DND-41 (cell line): ENCODE data around the gene SCAMP5.
A peak's percentile ranks its signal among the peaks of the same experiment; 100 is the strongest.

Source experiments
- ATAC-seq: fragments of 200-7000 bp; cut with Tn5 transposase; 3 replicates; pipeline ENCODE4 v1.9.1; 2021; ENCODE audit warnings: low read depth; ENCODE audit not compliant: insufficient read depth
- DNase-seq: peaks from one replicate; pipeline ENCODE4 v3.0.0-alpha.2; 2020
- H2AFZ ChIP-seq: 2 replicates; pipeline ENCODE4 v1.6.0; 2012; ENCODE audit warnings: low read depth, low read length
- H3K27ac ChIP-seq: 2 replicates; pipeline ENCODE4 v1.5.1; 2012; ENCODE audit warnings: low read length, inconsistent platforms
- H3K27me3 ChIP-seq: fragments of 200-600 bp; sonication (generic); 2 replicates; pipeline ENCODE4 v1.6.0; 2012; ENCODE audit warnings: low read length, mild to moderate bottlenecking, inconsistent platforms; ENCODE audit not compliant: insufficient read depth, poor library complexity
- H3K36me3 ChIP-seq: 2 replicates; pipeline ENCODE4 v1.5.1; 2012; ENCODE audit warnings: low read length, inconsistent platforms; ENCODE audit not compliant: insufficient read depth
- H3K4me1 ChIP-seq: 2 replicates; pipeline ENCODE4 v1.5.1; 2012; ENCODE audit warnings: mild to moderate bottlenecking, low read length; ENCODE audit not compliant: insufficient read depth
- H3K4me2 ChIP-seq: 2 replicates; pipeline ENCODE4 v1.6.0; 2012; ENCODE audit warnings: mild to moderate bottlenecking, moderate library complexity, low read length, inconsistent platforms; ENCODE audit not compliant: insufficient read depth
- H3K4me3 ChIP-seq, 2 experiments: fragments of 200-600 bp in 1 of 2; shearing (Covaris generic) in 1 of 2; 2 replicates each; pipeline ENCODE4 v1.5.1; 2012 to 2016; ENCODE audit warnings: inconsistent platforms in 2 of 2, low read length in 2 of 2, mild to moderate bottlenecking in 2 of 2, low read depth in 1 of 2, moderate library complexity in 1 of 2
- H3K79me2 ChIP-seq: 2 replicates; pipeline ENCODE4 v1.6.0; 2012; ENCODE audit warnings: low read length, inconsistent platforms; ENCODE audit not compliant: insufficient read depth
- H3K9ac ChIP-seq: 2 replicates; pipeline ENCODE4 v1.6.0; 2012; ENCODE audit warnings: low read depth, mild to moderate bottlenecking, inconsistent platforms, low read length, moderate library complexity
- H3K9me3 ChIP-seq: 2 replicates; pipeline ENCODE4 v1.5.1; 2012; ENCODE audit warnings: low read length, moderate library complexity, mild to moderate bottlenecking, inconsistent platforms; ENCODE audit not compliant: insufficient read depth, severe bottlenecking
- H4K20me1 ChIP-seq: 2 replicates; pipeline ENCODE4 v1.6.0; 2012; ENCODE audit warnings: low read length; ENCODE audit not compliant: insufficient read depth
- CTCF ChIP-seq: IDR thresholded peaks from 2 replicates; pipeline ENCODE4 v1.5.1; 2012; ENCODE audit warnings: borderline replicate concordance, low read length, moderate library complexity, mild to moderate bottlenecking; ENCODE audit not compliant: poor library complexity, severe bottlenecking; ENCODE audit errors: extremely low read depth
- EZH2 ChIP-seq: IDR thresholded peaks from 3 replicates; pipeline ENCODE4 v1.6.1; 2012; ENCODE audit warnings: borderline replicate concordance, low read depth, mild to moderate bottlenecking, moderate library complexity, low read length, inconsistent platforms; ENCODE audit not compliant: severe bottlenecking

SCAMP5 gene

GRCh38 chr15:74995779-74996765 lies 709 bp downstream of the SCAMP5 start:
- Histone ChIP-seq H3K79me2 (no peaks in the 10 kb centered on the region), H2AFZ (peak overlapping the region; percentile 96), H3K9me3 (no peaks in the 10 kb centered on the region), H3K36me3 (no peaks in the 10 kb centered on the region), H4K20me1 (no peaks in the 10 kb centered on the region), H3K9ac (peak overlapping the region; percentile 65), H3K27me3 (no peaks in the 10 kb centered on the region), H3K4me2 (peak overlapping the region; percentile 90), H3K27ac (peak overlapping the region; percentile 62; the same call in 1 of the 2 replicates), H3K4me3 (peak overlapping the region; percentile 59 to 80; a peak in 3 of 4 replicates), H3K4me1 (peaks cover 15% of the 10 kb centered on the region)
- ATAC-seq (no peak), DNase-seq (no peak)
- TF ChIP-seq CTCF (no peak), EZH2 (no peak)

- H3K27me3 ChIP-seq, result no peaks in the 10 kb centered on the region
- no peak overlapping the region for H3K9ac ChIP-seq
- H3K27ac ChIP-seq, result no peak overlapping the region
- TF ChIP-seq EZH2, result no peak
- TF ChIP-seq CTCF, result no peak
- DNase-seq (no peak), ATAC-seq (no peak)
- H3K4me3 ChIP-seq, result no peak overlapping the region
- H3K4me2 ChIP-seq, result no peak overlapping the region
- no peaks in the 10 kb centered on the region for H3K9me3 ChIP-seq
- H4K20me1 ChIP-seq, result no peaks in the 10 kb centered on the region
- no peaks in the 10 kb centered on the region for H3K36me3 ChIP-seq
- peaks cover 15% of the 10 kb centered on the region for H3K4me1 ChIP-seq
- no peak overlapping the region for H2AFZ ChIP-seq
- no peaks in the 10 kb centered on the region for H3K79me2 ChIP-seq
These were observed 1.8 kb downstream of the SCAMP5 start for GRCh38 chr15:74997141-74997540.

GRCh38 chr15:74997543-74997942 lies 2.2 kb downstream of the SCAMP5 start:
- no peak for ATAC-seq
- Histone ChIP-seq H3K36me3 (no peaks in the 10 kb centered on the region), H3K4me2 (no peak overlapping the region), H2AFZ (no peak overlapping the region), H3K27me3 (no peaks in the 10 kb centered on the region), H4K20me1 (no peaks in the 10 kb centered on the region), H3K9me3 (no peaks in the 10 kb centered on the region), H3K4me3 (no peak overlapping the region), H3K4me1 (peaks cover 15% of the 10 kb centered on the region), H3K79me2 (no peaks in the 10 kb centered on the region), H3K9ac (no peak overlapping the region), H3K27ac (no peak overlapping the region)
- no peak for DNase-seq
- no peak for TF ChIP-seq EZH2
- no peak for TF ChIP-seq CTCF
